Lower leg skin (tissue), 4 donors: ENCODE results near the gene RASAL3. TPM values are rescaled to one million over a fixed set of nuclear protein-coding genes. Genes with fewer than 3 reads are reported as not detected.

Source experiments
- DNase-seq, 2 donors: peaks; one replicate each; pipeline ENCODE4 v3.0.0-alpha.2; 2019; ENCODE audit warnings: low spot score in 2 of 2
- H3K4me3 ChIP-seq: fragments of 200-600 bp; sonication (generic); 2 replicates; pipeline ENCODE4 v1.5.1; 2017; ENCODE audit warnings: mild to moderate bottlenecking, low read depth; ENCODE audit not compliant: poor library complexity, severe bottlenecking
- CTCF ChIP-seq, 3 donors: fragments of 450-650 bp; IDR thresholded peaks; one replicate each; pipeline ENCODE4 v1.5.1; 2016; ENCODE audit warnings: antibody characterized with exemption in 3 of 3, mild to moderate bottlenecking in 3 of 3, moderate library complexity in 2 of 3
- POLR2A ChIP-seq, 2 donors: fragments of 450-650 bp; IDR thresholded peaks; one replicate each; pipeline ENCODE4 v1.6.1; 2016 to 2017; ENCODE audit warnings: antibody characterized with exemption in 2 of 2, mild to moderate bottlenecking in 1 of 2, moderate library complexity in 1 of 2
- WGBS, 2 donors: methylation state at CpG; one replicate each; pipeline ENCODE4 v1.1.5; 2018; 5-methylcytosine and 5-hydroxymethylcytosine counted together
- intact Hi-C: fragments of 100-400 bp; cut with DNase I; formaldehyde crosslinking; loops from one replicate; pipeline ENCODE4 v1.15.0; 2023; ENCODE audit warnings: low total_unique reads
- total RNA-seq, 4 donors: library from RNA; depleted of rRNA; stranded (reverse); fragments of >200 nt; gene quantifications; one replicate each; pipeline ENCODE4 v1.1.0, GENCODE V29; 2016

Gene RASAL3
- total RNA-seq, 4 donors from 2014 or later: 0.17 to 2.1 (median 1.5) TPM

- TF ChIP-seq POLR2A (IDR thresholded peaks at IDR 0.05): no peak
- no peak for TF ChIP-seq CTCF (IDR thresholded peaks at IDR 0.05)
- DNase-seq: no peak
- H3K4me3 ChIP-seq: no peak overlapping the region
- WGBS, 2 donors: 82 to 86% methylated on average over 14 to 16 of the region's 16 CpGs
- intact Hi-C loops: no loop called here
Observed at GRCh38 chr19:15426485-15427349, 37.6 kb downstream of the RASAL3 start.

GRCh38 chr19:15425321-15425950 lies 38.9 kb downstream of the RASAL3 start:
- intact Hi-C loops: no loop called here
- TF ChIP-seq CTCF (IDR thresholded peaks at IDR 0.05): no peak
- TF ChIP-seq POLR2A (IDR thresholded peaks at IDR 0.05): no peak
- H3K4me3 ChIP-seq: no peak overlapping the region
- 93 to 96% methylated on average over 34 to 36 of the region's 36 CpGs for WGBS, 2 donors
- no peak for DNase-seq

GRCh38 chr19:15424692-15425272 lies 39.6 kb downstream of the RASAL3 start:
- intact Hi-C loops: no loop called here
- DNase-seq: no peak
- 94 to 99% methylated on average over 23 to 29 of the region's 38 CpGs for WGBS, 2 donors
- TF ChIP-seq CTCF (IDR thresholded peaks at IDR 0.05) (no peak), POLR2A (IDR thresholded peaks at IDR 0.05) (no peak)
- H3K4me3 ChIP-seq: no peak overlapping the region

GRCh38 chr19:15424121-15424520 lies 40.2 kb downstream of the RASAL3 start:
- TF ChIP-seq POLR2A (IDR thresholded peaks at IDR 0.05): no peak
- intact Hi-C loops: no loop called here
- WGBS, 2 donors: 96 to 98% methylated on average over 12 to 13 of the region's 13 CpGs
- no peak overlapping the region for H3K4me3 ChIP-seq
- no peak for DNase-seq

GRCh38 chr19:15423130-15423529 lies 41.2 kb downstream of the RASAL3 start:
- intact Hi-C loops: no loop called here
- H3K4me3 ChIP-seq: no peak overlapping the region
- no peak for DNase-seq
- 95 to 98% methylated on average over 4 to 5 of the region's 6 CpGs for WGBS, 2 donors
- TF ChIP-seq POLR2A (IDR thresholded peaks at IDR 0.05) (no peak), CTCF (IDR thresholded peaks at IDR 0.05) (no peak)
